GM21737 (cell line): ENCODE results near the gene ZNF587.
"Not testable (repeated sequence)": the region's sequence is repeated elsewhere in the genome, so short reads cannot be mapped to it uniquely, and the experiment has no call there.

Experiments used
- ATAC-seq: cut with Tn5 transposase; IDR thresholded peaks from one replicate; pipeline ENCODE4 v1.9.1; 2021; ENCODE audit warnings: mild to moderate bottlenecking, moderate library complexity; ENCODE audit not compliant: unreplicated experiment

Gene ZNF587

GRCh38 chr19:57886046-57886445, 36.4 kb downstream of the ZNF587 start:
- no peak for ATAC-seq

GRCh38 chr19:57887195-57887941, 37.7 kb downstream of the ZNF587 start:
- no peak for ATAC-seq

- ATAC-seq: no peak
Observed at GRCh38 chr19:57888107-57888559, 38.5 kb downstream of the ZNF587 start.

- ATAC-seq: peak; percentile 72
Observed at GRCh38 chr19:57888560-57889231, 39.0 kb downstream of the ZNF587 start, which contains the start of gene ZNF814. Gene ZNF814 (minus strand): TSS chr19:57889037. CDS start chr19:57888802, 235 bp downstream.

- ATAC-seq: not testable (repeated sequence)
Observed at GRCh38 chr19:57890706-57891105, 41.0 kb downstream of the ZNF587 start.

GRCh38 chr19:57900311-57900710, 50.7 kb downstream of the ZNF587 start:
- no peak for ATAC-seq

- ATAC-seq: no peak
Observed at GRCh38 chr19:57903618-57904184, 54.0 kb downstream of the ZNF587 start.

GRCh38 chr19:57905258-57905657, 55.6 kb downstream of the ZNF587 start:
- no peak for ATAC-seq

GRCh38 chr19:57907394-57907793, 57.7 kb downstream of the ZNF587 start:
- no peak for ATAC-seq

- ATAC-seq: no peak
Observed at GRCh38 chr19:57914531-57914930, 64.9 kb downstream of the ZNF587 start.
